Suppressor macrophage treated with lipopolysaccharide for 1 hour (primary cell): ENCODE results near the gene CPEB3.
"Not testable (repeated sequence)": the region's sequence is repeated elsewhere in the genome, so short reads cannot be mapped to it uniquely, and the experiment has no call there.

ENCODE experiments used
- DNase-seq, 3 donors: peaks; one replicate each; pipeline ENCODE4 v3.0.0-alpha.2; 2020 to 2022

Gene CPEB3

DNA sequence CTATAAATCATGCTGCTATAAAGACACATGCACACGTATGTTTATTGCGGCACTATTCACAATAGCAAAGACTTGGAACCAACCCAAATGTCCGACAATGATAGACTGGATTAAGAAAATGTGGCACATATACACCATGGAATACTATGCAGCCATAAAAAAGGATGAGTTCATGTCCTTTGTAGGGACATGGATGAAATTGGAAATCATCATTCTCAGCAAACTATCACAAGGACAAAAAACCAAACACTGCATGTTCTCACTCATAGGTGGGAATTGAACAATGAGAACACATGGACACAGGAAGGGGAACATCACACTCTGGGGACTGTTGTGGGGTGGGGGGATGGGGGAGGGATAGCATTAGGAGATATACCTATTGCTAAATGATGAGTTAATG lies 149.7 kb downstream of the CPEB3 start:
- DNase-seq = not testable (repeated sequence)

DNA sequence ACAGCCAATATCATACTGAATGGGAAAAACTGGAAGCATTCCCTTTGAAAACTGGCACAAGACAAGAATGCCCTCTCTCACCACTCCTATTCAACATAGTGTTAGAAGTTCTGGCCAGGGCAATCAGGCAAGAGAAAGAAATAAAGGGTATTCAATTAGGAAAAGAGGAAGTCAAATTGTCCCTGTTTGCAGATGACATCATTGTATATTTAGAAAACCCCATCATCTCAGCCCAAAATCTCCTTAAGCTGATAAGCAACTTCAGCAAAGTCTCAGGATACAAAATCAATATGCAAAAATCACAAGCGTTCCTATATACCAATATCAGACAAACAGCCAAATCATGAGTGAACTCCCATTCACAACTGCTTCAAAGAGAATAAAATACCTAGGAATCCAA lies 156.8 kb downstream of the CPEB3 start:
- not testable (repeated sequence) for DNase-seq

DNA sequence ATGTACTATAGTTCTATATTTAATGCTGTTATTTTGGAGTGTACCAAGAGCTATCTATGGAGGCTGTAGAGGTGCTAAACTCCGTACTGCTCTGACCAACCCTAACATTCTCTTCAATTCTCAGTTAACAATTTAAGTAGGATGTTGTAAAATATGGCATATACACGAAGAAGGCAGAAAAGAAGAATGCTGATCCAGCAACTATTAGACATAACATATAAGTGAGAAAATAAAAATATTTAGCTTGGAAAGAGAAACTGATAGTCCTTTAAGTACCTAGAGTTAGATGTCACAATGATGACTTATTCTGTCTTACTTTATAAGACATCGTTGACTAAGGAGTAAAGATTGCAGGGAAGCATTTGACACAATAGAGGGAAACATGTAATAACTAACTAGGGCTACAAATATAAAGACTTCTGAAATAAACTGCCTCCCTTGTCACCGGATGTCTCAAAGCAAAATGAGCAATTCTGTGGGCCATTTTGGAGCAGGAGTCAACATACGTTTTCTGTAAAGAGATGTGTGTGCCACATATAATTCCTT lies 159.5 kb downstream of the CPEB3 start:
- no peak for DNase-seq

DNA sequence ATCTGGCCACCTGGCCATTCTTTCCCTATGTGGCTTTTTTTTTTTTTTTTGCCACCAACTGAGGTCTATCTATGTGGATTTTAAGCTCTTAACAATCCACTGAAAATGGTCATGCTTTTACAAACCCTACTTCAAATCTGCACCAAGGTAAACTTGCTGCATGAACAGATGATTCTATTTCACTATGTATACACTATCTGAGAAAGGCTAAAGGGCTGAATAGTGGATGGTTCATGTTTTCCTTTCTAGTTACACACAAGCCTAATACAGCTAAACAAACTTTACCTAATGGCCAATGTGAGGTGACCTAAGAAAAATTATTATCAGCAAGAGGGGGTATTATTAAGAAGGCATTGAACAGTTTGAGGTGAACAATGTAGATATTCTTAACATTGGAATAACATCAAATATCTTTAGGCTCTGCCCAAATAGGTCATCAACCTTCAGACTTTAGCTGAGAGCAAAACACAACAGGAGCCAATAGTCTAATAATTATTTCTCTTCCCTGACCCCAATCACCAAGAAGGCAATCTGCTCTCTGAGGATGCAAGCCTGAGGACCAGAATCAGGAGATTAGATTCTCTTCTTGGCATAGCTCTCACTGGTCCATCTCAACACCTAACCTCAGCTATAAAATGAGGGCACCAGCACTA lies 160.1 kb downstream of the CPEB3 start:
- DNase-seq = no peak

DNA sequence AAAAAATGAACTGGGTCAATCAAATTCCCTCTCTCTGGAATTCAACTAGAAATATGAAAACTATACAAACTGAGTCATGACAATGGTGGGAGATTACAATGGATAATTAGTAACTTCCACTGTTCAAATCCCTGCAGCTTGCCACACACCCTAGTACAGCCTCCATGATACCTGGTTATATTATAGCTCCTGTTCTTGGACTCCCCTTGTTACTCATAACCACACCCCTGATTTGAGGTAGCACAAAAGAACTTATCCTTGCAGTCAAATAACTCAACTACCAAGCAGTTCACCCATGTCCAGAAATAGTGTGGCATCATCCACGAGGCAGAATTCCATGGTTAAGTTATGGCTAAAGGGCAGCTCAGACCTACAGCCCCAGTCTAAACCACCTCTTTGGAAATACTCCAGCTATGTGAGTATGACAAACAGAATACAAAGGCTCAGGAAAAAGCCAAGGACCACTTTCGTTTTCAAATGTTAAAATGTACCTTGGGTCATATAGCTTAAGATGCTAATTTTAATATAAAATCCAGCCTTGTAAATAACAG lies 164.7 kb downstream of the CPEB3 start:
- DNase-seq = no peak

DNA sequence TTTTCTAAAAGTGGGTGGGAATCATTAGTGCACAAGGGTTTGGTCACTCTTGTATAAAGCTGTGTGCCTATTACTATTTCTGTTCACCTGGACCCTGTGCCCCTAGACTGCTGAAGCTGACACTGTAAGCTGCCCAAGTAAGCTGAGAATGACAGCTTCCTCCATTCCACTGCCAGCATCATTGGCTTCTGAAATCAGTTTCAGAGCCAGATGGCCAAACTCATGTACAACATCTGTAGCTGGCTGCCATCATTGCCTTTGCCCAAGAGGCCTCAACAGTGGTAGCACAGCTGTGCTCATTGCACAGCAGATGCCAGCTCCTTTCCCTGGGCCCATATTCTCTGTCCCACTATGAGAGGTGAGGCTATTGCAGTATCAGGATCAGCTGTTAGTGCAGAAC lies 165.7 kb downstream of the CPEB3 start:
- DNase-seq = no peak

DNA sequence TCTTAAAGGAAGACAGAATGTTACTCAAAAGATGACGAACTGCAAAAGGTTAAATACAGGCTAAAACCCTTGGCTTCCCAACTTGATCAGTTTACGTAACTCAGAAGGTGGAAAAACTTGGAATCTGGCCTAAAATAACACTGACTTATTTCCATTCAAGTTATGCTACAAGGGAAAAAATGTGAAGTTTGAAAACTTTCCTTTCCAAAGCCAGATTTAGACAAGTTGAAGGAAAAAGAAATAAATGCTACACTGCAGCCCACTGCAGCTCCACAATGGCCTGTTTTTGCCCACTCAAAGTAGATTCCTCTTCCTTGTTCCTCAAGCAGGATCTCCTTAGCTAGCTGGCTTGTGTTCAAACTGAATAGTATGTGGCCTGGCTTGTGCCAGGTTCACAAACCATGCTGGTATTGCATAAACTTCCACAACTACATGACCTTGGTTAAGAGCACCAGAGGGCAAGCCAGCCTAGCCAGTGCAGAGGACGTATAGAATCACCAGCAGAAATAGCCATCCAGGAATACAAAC lies 166.2 kb downstream of the CPEB3 start:
- DNase-seq = peak in 1 of 3 donors; percentile 15

DNA sequence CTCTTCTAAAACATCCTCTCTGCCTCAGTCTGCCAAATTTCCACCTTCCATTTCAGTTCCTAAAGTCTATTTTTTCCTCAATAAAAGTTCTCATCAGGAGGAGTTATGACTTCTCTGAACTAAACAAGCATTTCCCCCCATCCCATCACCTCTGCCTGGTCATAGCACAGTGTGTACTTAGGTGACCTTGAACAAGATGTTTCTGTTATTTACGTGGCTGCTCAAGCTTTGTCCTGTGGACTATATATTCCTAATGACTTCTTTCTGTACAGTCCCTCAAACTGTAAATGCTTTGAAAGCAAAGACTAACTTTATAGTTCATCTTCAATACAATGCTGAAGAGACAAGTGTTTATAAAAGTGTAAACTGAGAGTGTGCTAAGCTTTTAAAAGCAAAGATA lies 166.9 kb downstream of the CPEB3 start:
- no peak for DNase-seq

DNA sequence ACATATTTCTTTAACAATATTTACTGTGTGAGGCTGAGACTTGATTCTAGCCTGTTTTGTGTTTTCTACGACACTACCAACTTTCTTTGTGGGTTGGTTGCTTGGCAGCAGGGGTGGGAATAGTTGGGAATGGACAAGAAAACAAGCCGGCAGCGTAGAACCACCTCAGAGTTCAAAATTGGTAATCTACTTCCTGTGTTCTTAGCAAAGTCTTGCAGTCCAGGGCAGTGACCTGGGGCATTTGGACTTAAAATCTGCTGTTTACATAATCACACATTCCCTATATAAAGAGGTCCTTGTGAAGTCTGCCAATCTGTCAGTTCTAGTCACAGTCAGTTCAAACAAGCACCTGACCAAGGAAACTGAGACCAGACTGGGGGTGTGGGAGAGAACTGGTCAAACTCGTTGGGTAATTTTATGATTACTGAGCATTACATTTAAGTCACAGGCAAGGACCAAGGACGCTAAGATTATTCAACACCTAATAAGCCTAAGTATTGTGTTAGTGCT lies 167.9 kb downstream of the CPEB3 start:
- no peak for DNase-seq

DNA sequence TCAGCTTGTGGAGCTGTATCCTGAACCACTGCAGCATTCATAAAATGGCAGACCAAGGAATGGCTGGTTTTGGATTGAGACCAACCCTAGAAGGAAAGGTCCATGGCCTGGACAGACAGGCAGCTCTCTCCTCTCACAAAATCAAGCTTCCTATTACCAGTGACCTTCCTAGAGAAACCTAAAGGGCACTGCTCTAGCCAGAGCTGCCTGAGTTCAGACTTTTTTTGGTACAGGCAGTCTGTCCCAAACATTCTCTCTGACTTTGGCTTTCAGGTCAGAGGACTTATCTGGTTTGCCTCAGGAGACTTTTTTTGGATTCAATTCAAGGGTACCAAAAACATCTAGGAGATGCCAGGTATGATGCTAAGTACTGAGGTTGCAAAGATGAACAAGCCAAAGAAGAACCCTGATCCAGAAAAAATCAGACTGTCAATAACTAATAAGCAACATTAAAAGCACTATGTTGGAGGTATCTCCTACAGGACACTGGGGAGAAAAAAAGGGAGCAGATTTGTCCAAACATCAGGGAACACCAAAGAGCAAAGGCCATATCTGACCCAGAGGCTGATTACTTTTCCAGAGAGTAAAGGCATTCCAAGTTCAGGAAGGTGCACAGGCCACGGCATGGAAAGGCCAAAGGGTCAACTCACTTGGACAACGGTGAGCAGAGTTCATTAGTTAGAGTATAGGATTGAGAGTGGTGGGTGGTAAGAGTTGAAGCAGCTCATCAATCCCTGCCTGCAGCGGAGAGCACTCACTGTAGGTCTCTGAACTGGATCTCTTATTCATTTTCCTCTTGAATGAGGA lies 169.0 kb downstream of the CPEB3 start:
- no peak for DNase-seq

DNA sequence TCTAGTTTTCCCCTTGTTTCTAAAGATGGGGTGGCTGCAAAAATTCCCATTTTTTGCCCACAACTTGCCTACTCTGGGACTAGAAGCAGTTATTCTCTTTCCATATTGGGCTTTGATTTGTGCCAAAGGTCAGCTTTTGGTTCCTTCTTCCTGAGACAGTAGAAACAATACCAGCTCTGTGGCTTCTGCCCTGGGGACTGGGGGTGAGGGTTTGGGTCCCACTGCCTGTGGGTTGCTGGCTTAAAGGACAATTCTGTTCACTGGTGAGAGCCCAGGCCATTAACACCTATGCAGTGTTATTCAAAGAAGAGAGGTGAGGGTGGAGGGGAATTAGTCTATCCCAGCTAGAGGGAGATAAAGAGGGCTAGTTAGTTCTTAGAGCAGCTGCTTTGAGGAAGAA lies 171.5 kb downstream of the CPEB3 start:
- no peak for DNase-seq

DNA sequence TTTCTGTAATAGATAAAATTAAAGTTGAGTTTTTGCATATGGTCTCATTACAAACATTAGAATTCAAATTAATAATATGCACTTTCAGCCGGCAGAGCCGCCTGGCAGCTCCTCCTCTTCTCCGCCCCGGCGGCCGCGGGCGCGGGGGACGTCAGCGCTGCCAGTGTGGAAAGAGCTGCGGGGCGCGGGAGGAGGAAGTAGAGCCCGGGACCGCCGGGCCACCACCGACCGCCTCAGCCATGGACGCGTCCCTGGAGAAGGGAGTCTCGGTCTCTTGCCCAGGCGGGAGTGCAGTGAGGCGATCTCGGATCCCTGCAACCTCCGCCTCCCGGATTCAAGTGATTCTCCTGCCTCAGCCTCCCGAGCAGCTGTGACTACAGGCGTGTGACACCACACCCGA lies 176.0 kb downstream of the CPEB3 start:
- peak in 2 of 3 donors; percentile 32 to 51 for DNase-seq

DNA sequence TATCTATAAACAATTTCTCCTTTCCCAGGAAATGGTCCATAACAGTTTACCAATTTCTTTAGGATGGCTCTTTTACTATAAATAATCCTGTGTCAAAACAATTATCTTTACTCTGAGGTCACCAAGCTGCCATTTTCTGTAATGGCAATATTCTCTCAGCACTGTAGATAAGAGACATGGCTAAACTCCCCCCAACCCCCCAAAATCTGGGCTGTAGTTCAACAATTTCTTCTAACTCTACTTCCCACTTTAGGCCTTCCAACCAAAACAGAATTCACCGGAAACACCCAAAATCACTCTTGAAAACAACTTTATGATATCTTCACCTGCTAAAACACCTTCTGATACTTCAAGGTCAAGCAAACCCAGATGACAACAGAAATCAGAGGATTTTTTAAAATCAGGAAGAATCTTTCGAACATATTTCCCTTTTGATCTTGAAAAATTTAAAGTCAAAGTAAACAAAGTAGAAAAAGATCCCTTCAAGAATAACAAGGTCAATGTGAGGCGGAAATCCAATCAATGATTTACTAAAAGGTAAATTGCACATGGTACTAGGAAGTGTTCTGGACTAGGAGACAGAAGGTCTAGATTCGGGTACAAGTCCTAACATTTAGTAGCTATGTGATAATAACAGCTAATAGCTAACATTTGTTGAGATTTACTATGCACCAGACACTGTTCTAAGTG lies 176.8 kb downstream of the CPEB3 start:
- DNase-seq = no peak

DNA sequence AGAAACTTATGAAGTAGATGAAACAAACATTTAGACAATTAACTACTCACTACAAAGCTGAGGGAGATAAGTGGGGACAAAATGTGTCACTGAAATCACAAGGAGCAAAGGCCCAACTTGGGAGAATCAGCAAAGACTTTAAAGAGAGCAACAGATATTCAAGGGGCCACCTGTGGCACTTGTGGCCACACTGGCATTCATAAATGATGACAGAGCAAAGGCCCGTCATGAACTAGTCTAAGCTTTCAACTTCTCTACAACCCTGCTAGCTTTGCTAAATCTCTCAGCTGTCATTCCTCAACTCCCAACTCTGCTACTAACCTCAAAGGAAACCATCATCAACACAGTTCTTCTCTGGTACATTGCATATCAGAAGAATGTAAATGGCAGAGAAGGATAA lies 178.4 kb downstream of the CPEB3 start:
- no peak for DNase-seq

DNA sequence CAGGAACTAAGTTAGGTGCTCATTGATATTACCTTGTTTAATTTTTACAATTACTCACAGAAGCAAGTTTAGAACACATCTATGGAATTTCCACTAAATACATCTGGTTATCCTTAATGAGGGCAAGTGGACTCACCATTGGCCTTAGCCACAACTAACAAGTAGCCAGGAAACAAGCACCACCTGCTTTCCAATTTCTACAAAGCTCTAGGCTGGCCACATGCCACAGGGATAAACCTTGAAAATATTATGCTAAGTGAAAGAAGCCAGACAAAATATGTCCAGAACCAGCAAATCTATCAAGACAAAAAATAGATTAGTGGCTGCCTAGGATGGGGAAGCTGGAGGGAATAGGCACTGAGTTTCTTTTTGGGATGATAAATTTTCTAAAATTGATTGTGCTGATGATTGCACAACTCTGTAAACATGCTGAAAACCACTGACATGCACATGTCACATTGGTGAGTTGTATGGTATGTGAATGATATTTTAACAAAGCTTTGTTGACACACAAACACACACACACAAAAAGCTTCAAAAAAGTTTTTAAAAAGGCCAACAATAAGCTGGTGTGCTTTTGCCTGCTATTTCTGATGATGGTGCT lies 179.4 kb downstream of the CPEB3 start:
- no peak for DNase-seq

DNA sequence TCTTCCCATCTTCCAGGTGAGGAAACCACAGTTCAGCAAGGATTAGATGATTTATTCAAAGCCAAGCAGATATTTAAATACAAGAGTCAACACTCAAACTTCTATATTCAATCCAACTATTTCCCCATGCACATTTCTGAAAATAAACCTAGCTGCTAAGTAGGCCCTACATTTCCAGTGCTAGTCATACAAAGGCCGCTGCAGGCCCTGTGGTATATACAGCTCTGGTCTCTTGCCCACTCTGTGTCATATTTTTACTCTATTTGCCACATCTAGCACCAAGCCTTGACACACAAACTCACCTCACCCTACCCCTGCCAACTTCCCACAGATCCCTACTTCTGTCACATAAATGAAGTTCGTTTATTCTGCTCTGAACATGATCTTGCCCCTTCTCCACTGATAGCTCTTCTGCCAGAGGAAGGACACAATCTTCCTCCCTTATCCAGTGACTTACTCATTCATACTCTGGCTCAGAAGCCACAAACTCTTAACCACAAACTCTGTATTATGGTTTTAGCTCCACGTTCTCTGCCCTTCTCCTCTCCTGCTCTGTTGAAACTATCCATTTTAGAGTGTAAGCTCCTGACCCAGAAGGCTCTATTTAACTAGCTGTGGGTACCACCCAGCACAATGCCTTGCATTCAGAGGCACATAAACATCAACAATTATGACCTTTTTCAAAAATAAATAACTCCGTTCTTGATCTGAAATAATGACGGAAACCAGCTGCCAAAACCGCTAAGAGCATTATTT lies 180.7 kb downstream of the CPEB3 start:
- DNase-seq = no peak

DNA sequence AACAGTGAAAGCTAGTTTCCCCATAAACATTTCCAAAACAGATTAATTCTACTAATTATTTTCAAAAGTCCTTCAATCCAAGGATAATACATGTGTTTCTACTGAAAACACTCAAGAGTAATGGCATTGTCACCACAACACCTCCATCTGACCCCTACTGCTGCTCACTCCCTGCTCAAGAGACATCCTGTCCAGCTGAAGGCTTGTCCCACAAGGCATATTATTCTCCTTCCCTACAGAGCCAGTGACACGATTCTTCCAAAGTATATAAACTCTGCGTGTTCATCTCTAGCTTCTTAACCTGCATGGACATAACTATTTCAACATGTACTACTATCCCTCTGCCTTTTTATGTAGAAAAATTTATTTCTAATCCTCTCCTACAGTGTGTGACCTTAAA lies 182.1 kb downstream of the CPEB3 start:
- DNase-seq = no peak

DNA sequence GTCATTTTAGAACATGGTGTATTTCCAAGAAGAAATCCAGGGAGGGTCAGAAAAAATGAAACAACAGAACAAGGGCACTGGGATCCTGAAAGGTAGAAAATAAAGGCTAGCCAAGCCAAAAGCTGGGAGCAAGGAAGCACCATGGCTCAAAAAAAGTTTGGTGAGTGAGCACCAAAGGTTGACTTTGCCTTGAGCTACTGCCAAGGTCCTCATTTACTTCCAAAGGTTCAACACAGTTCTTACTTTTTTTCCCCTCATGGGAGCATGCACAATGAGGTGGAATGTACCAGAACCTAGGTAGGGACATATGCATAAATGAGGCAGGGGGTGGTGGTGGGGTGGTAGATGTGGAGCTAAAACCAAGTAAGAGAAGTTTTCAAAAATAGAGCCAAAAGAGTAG lies 182.8 kb downstream of the CPEB3 start:
- DNase-seq = no peak

DNA sequence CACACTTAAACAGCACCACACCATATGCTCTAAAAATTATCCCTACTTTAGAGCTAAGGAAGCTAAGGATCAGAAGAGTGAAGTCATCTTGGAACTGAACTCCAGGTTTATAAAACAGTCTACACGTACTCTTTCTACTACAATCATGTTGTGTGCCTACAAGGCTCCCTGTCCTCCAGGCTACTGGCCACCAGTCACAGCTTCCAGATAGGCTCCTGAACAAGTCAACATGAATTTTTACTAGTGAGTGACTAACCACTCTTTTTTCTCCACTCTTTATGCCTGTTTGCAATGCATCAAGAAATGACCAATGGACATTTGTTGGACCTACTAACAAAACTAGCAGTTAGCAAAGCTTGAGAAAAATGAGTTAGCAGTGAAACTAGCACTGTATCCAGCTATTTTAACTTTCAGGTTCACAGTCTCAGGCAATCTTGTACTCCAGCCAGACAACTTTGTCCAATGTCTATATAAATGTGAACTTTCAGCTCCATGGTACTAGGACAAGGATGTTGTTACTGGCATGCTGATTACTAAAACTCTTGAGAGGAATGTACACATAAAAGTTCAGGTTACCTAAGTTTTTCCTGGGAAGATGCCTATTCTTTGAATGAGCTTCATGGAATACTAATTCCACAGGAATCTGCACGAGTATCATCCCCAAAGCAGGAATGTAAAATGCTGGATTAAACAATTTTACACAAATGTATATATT lies 187.3 kb downstream of the CPEB3 start:
- no peak for DNase-seq

DNA sequence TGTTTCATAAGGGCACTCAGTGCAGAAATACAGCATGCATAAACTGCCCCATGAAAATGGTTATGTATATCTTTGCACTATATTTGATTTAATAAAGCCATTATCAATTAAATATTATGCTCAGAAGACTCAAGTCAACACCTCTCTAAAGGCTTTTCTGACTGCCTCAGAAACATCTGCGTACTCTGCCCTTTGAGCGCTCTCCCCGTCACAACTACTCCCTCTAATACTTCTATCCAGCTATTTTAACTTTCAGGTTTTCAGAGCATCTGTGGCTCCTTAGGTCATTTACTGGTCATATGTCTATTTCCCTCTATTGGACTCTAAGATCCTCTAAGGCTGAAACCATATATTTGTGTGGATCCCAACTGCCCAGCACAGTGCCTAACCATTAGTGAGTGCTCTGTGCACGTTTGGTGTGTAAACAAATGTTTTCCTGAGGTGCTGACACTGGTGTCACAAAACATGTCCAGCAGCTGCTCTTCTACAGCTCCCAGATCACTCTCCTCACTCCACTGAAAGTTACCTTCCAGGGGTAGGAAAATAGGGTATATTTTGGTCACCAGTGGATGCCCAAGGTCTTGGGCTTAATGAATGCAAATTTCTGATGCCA lies 188.2 kb downstream of the CPEB3 start:
- DNase-seq = no peak

DNA sequence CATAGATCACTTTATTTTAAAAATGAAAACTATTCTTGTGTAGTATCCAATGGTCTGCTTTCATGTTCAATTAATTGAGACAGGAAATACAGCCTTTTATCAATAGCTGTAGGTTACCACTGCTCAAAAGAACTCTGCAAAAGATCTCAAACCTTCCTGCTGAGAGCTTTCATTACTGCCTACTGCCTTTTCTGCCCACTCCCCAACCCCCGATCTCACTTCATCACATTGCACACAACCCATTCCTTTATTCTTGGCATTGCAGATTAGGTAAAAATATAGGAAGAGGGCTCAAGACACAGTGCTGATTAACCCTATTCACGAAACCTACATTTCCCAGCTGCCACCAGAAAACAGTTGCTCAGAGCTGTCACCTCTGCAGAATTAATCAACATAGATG lies 195.9 kb downstream of the CPEB3 start:
- no peak for DNase-seq
